DMS153 (cell line): ENCODE results near the gene SELENOO.
"Not testable (repeated sequence)": the region's sequence is repeated elsewhere in the genome, so short reads cannot be mapped to it uniquely, and the experiment has no call there.

ENCODE experiments used
- DNase-seq: peaks from one replicate; lab custom pipeline; 2025; lab: John Stamatoyannopoulos, UW

Gene SELENOO

GRCh38 chr22:50201191-50202129 lies 649 bp downstream of the SELENOO start:
- no peak for DNase-seq

GRCh38 chr22:50202130-50202666 lies 1.4 kb downstream of the SELENOO start:
- no peak for DNase-seq

GRCh38 chr22:50203288-50203687 lies 2.5 kb downstream of the SELENOO start:
- DNase-seq = no peak

GRCh38 chr22:50204571-50204970 lies 3.8 kb downstream of the SELENOO start:
- no peak for DNase-seq

GRCh38 chr22:50204998-50205397 lies 4.2 kb downstream of the SELENOO start:
- DNase-seq = not testable (repeated sequence)

GRCh38 chr22:50205781-50206569 lies 5.2 kb downstream of the SELENOO start:
- no peak for DNase-seq

- DNase-seq = no peak
Observed at GRCh38 chr22:50206599-50206998, 5.8 kb downstream of the SELENOO start.

- no peak for DNase-seq
Observed at GRCh38 chr22:50207383-50208140, 6.8 kb downstream of the SELENOO start.

GRCh38 chr22:50208430-50208938 lies 7.7 kb downstream of the SELENOO start:
- no peak for DNase-seq

- DNase-seq = no peak
Observed at GRCh38 chr22:50208939-50209892, 8.4 kb downstream of the SELENOO start.

- no peak for DNase-seq
Observed at GRCh38 chr22:50209893-50210292, 9.1 kb downstream of the SELENOO start.

- DNase-seq = no peak
Observed at GRCh38 chr22:50210378-50211139, 9.7 kb downstream of the SELENOO start.

- DNase-seq = no peak
Observed at GRCh38 chr22:50211147-50211546, 10.3 kb downstream of the SELENOO start.

GRCh38 chr22:50213263-50213662 lies 12.5 kb downstream of the SELENOO start:
- DNase-seq = no peak

GRCh38 chr22:50215297-50216054 lies 14.7 kb downstream of the SELENOO start:
- no peak for DNase-seq

- DNase-seq = no peak
Observed at GRCh38 chr22:50216055-50216683, 15.4 kb downstream of the SELENOO start.

GRCh38 chr22:50216684-50217520 lies 16.1 kb downstream of the SELENOO start:
- DNase-seq = no peak
